ENCODE data around the gene RAPGEF2. TPM values are rescaled to one million over a fixed set of nuclear protein-coding genes. Genes with fewer than 3 reads are reported as not detected.

Gene RAPGEF2

GRCh38 chr4:159401791-159402380 is 299.0 kb downstream of the RAPGEF2 start:
- H3K4me3 ChIP-seq (ENCODE audit: insufficient read depth in 1 of 2, low read depth in 1 of 2, low read length in 2 of 2) = no peak overlapping the region
- no peak overlapping the region for H3K4me2 ChIP-seq (ENCODE audit: low read length, poor library complexity, severe bottlenecking)
- H2BK15ac ChIP-seq (ENCODE audit: low read depth, poor library complexity, severe bottlenecking) = no peak overlapping the region
- WGBS = 16% methylated on average over 4 of the region's 6 CpGs
- no peaks in the 10 kb centered on the region for H3K79me1 ChIP-seq (replicated peaks; ENCODE audit: low read length, poor library complexity, severe bottlenecking)
- peak overlapping the region; percentile 21 for H3K27ac ChIP-seq (ENCODE audit: low read length, poor library complexity, severe bottlenecking)
- H2BK5ac ChIP-seq (ENCODE audit: low read depth, low read length, poor library complexity, severe bottlenecking) = no peak overlapping the region
- H3K9ac ChIP-seq (ENCODE audit: low read length) = no peak overlapping the region
- peaks cover 9% of the 10 kb centered on the region for H3K4me1 ChIP-seq (ENCODE audit: control insufficient read depth, insufficient read depth, low read depth, low read length)
- peak overlapping the region; percentile 47 for H4K8ac ChIP-seq (ENCODE audit: low read length)
- no peaks in the 10 kb centered on the region for H3K27me3 ChIP-seq (ENCODE audit: control insufficient read depth in 1 of 2, insufficient read depth in 1 of 2, low read length in 2 of 2)
- H2BK120ac ChIP-seq (ENCODE audit: low read depth, low read length) = peak overlapping the region; percentile 56
- H3K9me3 ChIP-seq (ENCODE audit: control insufficient read depth, low read length) = no peaks in the 10 kb centered on the region
- no peaks in the 10 kb centered on the region for H3K36me3 ChIP-seq (ENCODE audit: control insufficient read depth in 1 of 2, insufficient read depth in 2 of 2, low read depth in 1 of 2, low read length in 2 of 2)
- no peak overlapping the region for H2AK5ac ChIP-seq (ENCODE audit: low read length, severe bottlenecking)
- peak overlapping the region in 1 of 2 experiments; percentile 9 for H3K4ac ChIP-seq (ENCODE audit: low read depth in 1 of 2, low read length in 2 of 2)
- H3K14ac ChIP-seq (ENCODE audit: low read length in 2 of 2) = no peak overlapping the region
- H2BK12ac ChIP-seq (ENCODE audit: low read length in 2 of 2) = peak overlapping the region; percentile 20 to 23
- no peak overlapping the region for H2AFZ ChIP-seq (ENCODE audit: low read depth, low read length)
- peak overlapping the region; percentile 67 for H4K91ac ChIP-seq (ENCODE audit: low read length)
- H3K18ac ChIP-seq (ENCODE audit: low read depth in 1 of 2, low read length in 2 of 2) = peak overlapping the region; percentile 9 to 55
- peak; percentile 96 for DNase-seq
- H3K23ac ChIP-seq (ENCODE audit: low read length in 2 of 2) = no peak overlapping the region

Small RNA genes lying within 50 kb of the gene (small RNA-seq; reads per million reads assigned to genes)
- gene AC074344.1 (ENCODE audit: low read depth) = not detected
- gene MIR3688-1 (ENCODE audit: low read depth) = not detected
- gene RF00019 (ENCODE audit: low read depth) = not detected

Measured in mesenchymal stem cell (in vitro differentiated cells and primary cell).